Stimulated activated CD8-positive, alpha-beta memory T cell treated with anti-CD3 and anti-CD28 coated beads, Interleukin-15, amount 100 ng/mL, for 24 hours (primary cell): ENCODE results near the gene CCN5.
"Not testable (repeated sequence)": the region's sequence is repeated elsewhere in the genome, so short reads cannot be mapped to it uniquely, and the experiment has no call there.

Experiments used
- DNase-seq: peaks from one replicate; pipeline ENCODE4 v3.0.0-alpha.2; 2020; ENCODE audit warnings: low read depth

Gene CCN5

DNA sequence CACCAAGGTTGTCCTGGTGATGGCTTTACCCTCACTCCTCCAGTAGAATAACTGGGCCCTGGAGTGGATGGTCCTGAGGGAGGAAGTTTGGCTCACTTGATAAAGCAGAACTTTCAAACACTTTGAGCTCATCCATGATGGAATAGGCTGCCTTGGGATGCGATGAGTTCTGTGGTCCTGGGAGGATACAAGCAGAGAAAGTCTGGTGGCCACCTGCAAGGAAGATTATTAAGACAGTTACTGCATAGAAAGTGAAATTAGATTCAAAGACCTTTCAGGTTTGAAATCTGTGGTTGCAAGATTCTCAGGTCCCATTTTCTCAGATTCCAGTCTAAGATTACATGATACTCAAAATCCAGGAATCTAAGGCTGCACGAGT is 19.9 kb upstream of the CCN5 start:
- no peak for DNase-seq

DNA sequence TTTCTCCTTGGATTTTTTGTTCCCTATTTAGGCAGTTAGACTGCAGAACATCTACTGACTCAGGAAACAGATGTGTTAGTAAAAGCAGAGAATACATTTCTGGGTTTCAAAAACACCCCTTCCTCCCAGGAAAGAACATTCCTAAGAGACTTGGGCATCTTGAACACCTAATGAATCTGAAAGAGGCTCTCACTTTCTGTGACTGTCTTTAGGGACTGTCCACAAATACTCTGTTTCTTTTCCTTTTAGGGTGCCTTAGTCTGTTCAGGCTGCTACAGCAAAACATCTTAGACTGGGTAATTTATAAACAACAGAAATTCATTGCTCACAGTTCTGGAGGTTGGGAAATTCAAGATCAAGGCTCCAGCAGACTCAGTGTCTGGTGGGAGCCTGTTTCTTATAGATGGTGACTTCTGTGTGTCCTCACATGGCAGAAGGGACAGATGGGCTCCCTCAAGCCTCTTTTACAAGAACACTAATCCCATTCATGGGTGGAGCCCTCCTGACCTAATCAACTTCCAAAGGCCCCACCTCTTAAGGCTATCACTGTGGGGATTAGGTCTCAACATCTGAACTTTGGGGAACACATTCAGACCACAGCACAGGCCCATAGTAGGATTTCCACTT is 19.4 kb upstream of the CCN5 start:
- no peak for DNase-seq

DNA sequence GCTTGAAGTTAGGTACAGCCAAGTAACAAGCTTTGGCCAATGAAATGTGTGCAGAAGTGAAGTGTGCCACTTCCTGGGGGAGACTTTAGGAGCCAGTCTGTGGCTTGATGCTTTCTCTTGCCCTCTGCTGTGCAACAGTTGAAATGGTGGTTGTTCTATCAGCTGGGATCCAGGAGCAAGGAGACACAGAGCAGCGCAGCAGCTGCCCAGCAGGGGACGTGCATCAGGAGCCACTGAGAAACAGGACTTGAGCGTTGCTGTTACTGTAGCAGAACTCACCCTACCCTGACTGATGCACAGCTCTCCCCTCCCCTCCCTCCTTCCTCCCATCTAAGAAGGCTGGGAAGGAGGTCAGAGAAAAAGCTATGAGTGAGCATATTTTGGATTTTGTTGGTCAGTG is 18.9 kb upstream of the CCN5 start:
- DNase-seq: no peak

DNA sequence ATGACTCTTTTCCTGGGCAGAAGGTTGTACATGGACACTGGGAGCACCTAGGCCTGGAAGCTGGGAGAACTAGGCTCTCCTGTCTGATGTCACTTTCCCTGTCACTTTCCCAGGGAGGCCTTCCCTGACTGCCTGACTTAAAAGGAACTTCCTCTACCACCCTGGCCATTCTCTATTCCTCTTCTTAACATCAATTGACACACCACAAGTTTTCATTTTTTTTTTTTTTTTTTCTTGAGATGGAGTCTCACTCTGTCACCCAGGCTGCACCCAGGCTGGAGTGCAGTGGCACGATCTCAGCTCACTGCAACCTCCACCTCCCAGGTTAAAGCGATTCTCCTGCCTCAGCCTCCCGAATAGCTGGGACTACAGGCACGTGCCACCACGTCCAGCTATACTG is 18.1 kb upstream of the CCN5 start:
- not testable (repeated sequence) for DNase-seq

DNA sequence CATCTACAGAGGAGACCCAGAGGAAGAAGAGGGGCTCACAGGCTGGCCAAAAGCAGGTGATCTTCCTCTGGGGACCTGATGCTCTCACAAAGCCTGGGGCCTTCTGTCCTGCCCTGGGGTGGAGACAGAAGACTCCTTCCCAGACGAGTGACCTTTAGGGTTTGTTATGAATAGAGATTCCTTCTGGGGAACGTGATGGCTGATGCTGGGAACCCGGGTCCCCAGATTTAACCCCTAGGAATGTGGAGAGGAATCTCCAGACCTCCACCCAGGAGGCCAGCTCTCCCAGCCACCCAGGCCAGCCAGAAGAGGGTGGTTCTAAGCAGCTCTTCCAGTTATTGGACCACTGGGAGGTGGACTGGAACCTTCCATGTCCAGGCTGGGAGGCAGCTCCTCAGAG is 16.8 kb upstream of the CCN5 start:
- no peak for DNase-seq

DNA sequence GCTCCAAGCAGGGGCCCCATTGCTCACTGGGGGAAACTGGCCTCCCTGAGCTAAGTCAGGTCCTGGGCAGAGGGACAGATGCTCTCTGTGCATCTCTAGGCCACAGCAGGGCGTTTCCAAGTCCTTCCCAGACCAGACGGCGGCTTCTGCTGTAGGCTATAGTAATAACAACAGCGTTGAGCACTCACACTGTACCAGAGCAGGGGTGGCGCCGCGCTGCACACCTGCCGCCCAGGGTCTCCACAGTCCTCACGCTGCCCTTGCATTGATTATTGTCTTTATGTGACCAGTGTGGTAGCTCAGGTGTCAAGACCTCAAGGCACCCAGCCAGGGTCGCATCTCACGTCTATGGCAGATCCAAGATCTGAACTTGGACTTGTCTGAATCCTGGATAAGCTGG is 14.9 kb upstream of the CCN5 start:
- no peak for DNase-seq

DNA sequence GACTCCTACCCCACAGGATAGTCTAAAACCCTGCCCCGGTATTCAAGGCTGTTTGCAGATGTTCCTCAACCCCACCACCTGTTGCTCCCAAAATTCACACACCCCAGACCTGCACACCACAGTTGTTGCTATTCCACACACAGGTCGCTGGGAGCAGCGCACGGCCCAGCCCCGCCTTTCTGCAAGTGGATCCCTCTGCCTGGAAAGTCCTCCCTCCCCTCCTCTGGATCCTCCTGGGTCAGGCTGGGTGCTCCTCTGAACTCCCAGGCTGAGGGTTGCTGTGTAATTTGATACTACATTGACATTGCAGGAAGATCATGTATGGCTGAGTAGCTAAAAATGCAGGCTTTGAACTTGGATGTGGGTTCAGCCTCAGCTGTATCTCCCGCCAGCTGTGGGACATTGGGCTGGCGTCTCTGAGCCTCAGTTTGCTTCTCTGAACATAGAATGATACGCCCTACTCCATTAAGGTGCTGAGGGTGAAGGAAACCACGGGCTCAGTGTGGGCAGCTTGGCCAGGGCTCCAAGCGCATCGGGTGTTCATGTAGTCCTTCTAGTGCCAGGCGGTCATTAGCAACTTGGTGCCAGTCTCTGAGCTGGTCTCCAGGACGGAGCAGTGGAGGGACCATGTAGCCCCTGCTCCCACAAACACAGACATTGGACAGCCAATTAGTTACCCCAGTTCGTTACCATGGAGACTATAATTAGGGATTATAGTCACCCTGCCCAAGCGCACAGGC is 13.9 kb upstream of the CCN5 start:
- DNase-seq: no peak

DNA sequence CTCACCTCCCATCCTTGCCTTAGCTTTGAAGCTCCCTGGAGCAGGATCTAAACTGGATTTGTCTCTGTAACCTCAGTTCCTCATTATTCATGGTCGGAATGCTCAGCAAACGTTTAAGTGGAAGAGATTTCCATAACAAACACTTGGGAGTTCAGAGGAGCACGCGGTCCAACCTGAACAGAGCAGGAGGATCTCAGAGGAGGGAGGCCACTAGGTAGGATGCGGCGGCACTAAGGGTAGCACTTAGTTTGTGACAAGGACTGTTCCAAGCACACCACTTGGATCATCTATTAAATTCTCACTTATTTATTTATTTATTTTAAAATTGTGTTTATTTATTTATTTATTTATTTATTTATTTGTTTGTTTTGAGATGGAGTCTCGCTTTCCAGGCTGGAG is 13.3 kb upstream of the CCN5 start:
- no peak for DNase-seq

DNA sequence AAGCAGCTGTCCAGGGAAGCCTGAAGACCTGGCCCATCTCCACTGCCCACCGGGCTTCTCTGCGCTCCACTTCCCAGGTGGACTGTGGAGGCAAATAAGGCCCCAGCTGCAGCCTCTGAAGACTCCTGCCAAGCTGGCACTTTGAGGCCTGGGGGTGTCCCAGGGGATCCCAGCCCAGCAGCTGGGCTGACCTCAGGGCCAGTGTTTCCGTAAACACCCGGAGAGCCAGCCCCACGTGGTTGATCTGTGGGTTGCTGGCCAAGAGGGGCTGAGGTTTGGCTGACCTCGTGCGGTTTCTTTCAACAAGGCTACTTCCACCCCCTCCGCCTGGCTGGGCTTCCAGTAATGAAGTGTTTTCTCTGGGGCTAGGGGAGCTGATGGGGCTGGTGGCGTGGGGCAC is 12.4 kb upstream of the CCN5 start:
- no peak for DNase-seq

DNA sequence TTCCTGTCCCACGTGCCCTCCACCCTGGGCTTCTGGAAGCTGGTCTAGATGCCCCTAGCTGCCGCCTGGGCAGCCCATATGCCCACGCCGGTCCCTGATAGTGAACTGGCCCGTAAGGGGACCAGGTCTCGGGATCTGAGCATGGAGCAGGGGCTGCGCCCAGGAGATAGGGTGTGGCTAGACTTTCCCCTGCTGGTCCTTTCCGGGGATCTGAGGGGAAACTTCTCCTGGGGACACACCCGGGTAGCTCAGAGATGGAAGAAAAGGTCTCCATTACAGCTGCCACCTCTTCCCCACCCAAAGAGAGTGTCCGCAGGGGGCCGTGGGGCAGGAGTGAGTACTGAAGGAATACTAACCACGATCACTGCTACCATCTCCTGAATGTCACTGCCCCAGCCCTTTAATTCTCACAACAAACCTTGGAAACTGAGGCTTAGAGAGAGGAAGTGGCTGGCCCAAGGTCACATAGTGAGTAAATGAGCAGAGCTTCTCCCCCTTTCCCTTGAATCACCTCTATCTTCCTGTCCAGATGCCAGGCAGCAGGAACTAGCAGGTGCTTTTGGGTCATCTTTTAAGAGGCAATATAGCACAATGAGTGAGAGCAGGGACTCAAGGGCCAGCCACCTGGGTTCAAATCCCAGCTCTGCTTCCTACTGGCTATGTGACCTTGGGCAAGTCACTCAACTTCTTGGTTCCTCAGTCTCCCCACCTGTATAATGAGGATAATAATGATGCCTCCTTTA is 11.8 kb upstream of the CCN5 start:
- DNase-seq: no peak

DNA sequence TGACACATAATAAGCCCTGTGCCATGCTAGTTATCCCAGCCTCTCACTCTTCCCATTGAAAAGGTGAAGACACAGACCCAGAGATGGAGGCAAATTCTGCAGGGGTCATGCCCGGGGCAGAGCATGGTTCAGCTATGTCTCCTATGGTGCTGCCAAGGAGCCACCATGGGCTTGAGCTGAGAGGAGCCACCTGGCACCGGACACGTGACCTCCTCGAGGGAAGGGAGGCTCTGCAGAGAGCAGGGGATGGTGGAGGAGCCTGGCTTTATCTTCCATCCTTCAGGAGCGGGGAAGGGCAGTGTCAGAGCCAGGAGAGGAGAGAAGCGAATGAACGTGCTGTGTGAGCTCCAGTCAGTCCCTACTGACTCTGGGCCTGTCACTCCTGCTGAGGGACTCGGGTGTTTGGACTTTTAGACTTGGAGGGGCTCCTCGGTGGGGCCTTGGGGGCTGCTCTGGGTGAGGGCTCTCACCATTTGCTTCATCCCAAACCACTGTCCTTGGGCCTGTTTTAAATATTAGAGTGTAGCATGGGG is 11.1 kb upstream of the CCN5 start:
- no peak for DNase-seq

DNA sequence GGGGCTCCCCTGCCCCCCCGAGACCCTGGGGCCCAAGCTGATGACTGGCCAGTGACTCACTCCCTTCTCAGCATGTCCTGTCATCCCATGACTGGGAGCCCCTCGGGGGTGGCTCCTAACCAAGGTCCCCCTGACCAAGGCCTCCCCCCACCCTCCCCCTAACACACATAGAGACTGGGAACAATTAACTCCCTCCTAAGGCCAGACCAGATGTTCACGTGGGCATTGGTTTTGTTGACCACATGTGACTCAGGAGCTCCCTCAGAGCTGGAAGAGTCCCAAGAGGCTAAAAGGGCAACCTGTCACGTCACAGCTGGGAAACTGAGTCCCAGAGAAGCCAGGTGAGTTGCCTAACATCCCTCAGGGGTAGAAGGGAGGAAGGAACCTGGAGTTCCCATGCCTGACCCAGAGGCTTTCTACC is 10.6 kb upstream of the CCN5 start:
- no peak for DNase-seq

DNA sequence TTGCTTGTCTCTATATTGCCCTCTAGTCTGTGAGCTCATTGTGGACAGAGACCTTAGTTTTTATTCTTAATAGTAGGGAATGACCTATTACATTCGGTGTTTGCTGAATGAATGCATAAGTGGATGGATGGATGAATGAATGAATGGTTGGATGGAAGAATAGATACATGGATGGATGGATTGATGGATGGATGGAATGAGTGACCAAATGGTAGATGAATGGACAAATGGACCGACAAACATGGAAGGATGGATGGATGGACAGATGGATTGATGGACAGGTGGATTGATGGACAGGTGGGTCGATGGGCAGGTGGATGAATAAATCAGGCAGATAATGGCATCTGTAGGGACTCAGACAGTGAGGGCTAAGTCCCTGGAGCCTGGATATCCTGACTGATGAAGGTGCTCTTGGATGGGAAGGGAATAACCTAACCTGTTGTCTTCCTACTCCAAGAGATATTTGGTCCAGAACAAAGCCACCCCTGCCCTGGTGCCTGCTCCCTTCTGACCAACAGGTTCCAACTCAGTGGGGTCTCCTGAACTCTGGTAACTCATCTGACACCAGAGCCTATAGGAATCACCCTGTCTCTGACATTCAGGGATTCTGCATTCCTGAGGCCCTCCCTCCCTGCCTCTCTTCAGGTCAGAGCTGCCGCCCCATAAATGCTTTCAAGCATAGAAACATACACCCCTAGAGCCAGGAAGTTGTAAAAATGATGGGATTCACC is 9.6 kb upstream of the CCN5 start:
- no peak for DNase-seq

DNA sequence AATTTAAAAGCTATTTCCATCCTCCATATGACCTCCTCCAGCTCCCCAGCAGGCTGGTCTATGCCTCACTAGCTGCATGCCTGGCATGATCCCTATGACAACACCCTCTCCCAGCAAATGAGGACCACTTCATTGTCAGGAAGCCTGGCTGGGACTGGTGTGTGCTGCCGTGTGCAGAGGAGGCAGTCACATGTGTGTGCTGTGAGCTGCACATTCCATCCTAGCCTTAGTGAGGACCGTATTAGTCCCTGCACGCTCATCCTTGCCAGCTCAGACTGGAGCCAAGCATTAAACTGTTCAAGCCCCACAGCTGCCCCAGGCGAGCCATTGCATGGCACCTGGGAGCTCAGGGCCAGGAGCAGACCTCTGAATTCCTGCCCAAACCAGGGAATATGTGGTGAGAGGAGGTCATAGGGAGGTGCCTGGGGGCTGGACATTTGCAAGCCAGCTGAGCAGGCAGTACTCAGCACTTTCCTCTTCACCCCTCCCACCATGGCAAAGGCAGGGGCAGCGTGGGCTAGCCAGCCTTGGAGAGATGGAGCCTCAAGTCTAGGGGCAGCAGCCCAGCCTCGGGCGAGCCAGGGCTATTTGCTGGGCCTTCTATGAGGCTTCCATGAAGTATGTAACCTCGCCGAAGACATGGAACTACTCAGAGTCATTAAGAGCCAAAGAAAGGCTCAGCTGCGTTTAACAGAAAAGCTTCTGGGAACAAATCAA is 8.7 kb upstream of the CCN5 start:
- DNase-seq: no peak

DNA sequence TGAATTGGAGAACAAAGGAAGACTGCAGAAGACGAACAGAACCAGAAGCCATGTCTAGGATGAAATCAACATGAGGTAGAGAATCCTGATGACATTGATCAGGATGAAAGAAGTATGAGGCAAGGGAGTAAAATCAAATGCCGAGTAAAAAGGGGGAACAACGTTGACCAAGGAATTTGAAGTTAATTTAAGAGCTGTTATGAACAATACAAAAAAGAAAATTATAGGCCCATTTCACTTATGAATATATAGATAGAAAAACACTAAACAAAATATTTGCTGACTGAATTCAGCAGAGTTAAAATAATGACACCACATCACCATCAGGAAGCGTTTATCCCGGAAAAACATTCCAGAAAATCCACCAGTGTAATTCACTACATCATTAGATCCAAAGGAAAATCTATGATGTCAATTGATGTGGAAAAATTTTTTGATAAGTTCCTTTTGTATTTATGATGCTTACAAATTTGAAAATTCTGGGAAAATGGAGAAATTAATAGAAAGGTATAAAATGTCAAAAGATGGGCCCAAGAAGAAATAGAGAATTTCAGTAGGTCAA is 8.1 kb upstream of the CCN5 start:
- no peak for DNase-seq

DNA sequence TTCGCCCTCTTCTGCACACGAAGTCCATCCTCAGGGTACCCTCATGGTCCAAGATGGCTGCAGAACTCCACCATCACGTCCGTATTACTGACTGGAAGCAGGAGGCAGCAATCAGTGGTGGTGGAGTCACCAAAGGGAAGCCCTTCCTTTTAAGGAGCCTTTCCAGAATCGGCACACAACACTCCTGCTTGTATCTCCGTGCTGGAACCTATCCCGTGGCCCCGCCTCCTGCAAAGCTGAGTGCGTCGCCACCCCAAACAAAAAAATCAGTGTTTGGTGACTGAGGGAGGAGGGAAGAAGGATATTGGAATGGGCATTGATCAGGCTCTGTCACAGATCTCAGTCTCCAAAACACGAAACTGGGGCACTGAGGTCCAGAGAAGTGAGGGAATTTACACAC is 5.8 kb upstream of the CCN5 start:
- DNase-seq: no peak

DNA sequence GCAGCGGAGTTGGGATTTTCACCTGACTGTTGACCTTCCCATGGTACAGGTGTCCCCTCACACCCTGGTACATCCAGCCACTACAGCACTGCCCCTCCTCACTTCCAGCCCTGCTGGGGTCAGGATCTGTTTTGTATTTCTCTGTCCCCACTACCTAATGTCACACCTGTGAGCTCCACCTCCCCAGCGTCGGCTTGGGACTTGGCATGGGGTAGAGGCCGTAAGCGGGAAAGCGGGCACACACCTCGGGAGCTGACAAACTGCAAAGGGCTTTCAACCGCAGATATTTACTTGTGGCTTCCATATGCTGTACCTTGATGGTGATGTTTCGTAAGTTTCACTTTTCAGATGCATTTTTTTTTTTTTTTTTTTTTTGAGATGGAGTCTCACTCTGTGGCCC is 5.4 kb upstream of the CCN5 start:
- no peak for DNase-seq

DNA sequence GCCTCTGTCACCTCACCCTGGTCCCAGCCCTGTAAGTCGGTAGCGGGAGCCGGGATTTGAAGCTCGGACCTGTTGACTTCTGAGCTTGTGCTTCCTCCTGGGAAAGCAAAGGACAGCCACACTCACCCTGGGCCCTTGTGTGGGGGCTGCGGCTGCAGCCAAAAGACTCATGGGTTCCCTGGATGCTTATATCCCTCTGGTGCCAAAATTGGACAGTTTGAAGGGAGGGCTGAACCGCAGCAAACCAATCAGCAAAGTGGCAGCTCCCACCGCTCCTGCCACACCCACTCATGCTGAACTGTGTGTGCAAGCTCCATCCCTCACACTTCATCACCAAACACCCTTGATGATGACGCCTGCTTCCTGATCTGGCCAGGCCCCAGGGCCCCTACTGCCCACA is 3.9 kb upstream of the CCN5 start:
- no peak for DNase-seq

DNA sequence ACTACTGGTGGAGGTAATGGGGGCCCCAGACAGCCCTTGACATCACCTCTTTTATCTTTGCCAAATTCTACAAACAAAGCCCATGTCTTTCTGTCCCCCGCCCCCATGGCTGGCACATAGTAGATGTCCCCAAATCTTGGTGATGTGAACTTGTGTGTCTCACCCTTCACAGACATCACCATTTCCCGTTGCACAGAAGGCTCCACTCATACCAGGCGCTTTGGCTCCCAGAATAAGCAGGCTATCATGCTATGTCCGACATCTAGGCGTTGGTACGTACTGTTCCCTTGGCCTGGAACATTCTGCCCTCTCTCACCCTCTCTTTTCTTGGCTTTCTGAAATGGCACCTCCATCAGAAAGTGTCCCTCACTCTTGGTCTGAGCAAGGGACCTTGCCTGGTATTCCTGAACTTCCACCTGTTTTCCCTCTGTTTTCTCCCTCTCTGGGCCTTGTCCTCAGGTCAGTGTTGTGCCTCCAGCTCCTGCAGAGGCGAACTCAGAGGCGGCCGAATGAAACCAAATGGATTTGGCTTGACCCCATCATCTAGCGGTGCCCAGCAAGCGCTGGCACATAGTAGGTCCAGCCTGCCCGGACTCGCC is 968 bp upstream of the CCN5 start:
- DNase-seq: no peak

DNA sequence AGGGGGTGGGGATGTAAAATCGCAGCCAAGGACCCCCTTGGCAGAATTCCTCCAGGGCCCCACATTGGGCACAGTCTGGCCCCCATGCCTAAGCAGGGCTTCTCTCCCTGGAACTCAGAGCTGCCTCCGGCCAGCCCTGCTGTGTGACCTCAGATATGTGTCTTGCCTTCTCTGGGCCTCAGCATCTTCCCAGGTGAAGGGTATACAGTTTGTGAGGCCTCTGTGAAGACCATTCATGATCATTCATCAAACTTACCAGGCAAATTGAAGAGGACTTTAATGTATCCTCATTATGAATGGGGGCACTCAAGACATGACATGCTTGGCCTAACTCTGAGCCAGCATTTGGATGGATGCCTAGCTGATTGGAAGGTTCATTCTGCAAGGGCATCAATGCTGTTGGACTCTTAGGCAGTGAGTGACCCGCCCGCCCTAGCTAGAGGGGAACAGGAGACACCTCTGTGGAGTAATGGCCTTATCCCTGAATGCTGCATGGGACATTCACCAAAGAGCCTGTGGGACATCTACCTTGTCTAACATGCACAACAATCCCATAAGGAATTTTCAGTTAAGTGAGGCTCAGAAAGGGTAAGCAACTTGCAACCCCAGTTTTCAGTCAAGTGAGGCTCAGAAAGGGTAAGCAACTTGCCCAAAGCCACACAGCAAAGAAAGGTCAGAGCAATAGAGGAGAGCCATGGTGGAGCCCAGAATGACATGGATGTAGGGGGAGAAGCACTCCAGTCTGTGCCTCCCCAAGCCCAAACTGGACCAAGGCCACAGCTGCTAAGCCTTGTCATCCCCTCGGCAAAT is 535 bp downstream of the CCN5 start:
- DNase-seq: no peak
